CD14-positive monocyte (primary cell): ENCODE measurements around the gene RAI2. TPM values are rescaled to one million over a fixed set of nuclear protein-coding genes. Genes with fewer than 3 reads are reported as not detected.

Experiments
- DNase-seq, 3 donors: peaks; one replicate each; pipeline ENCODE4 v3.0.0-alpha.2; 2011 to 2022
- H2AFZ ChIP-seq: 2 replicates; pipeline ENCODE4 v1.6.0; 2012; ENCODE audit warnings: mild to moderate bottlenecking, low read depth, low read length, inconsistent platforms; ENCODE audit not compliant: insufficient read depth, poor library complexity, severe bottlenecking
- H3K27ac ChIP-seq, 2 donors: 1 replicate in 1 of 2; 2 replicates in 1 of 2; pipeline ENCODE4 v1.5.1; 2012 to 2013; ENCODE audit warnings: low read length in 2 of 2, control low read depth in 1 of 2, inconsistent platforms in 1 of 2, low read depth in 1 of 2, mild to moderate bottlenecking in 1 of 2
- H3K27me3 ChIP-seq, 2 donors: one replicate each; pipeline versions ENCODE4 v1.6.0 to v1.6.1; 2011 to 2013; ENCODE audit warnings: low read length in 2 of 2; ENCODE audit not compliant: control insufficient read depth in 2 of 2, insufficient read depth in 2 of 2
- H3K36me3 ChIP-seq, 2 donors: replicated peaks in 1 of 2; 1 replicate in 1 of 2; 2 replicates in 1 of 2; pipeline versions ENCODE4 v1.5.1 to v1.6.1; 2012 to 2013; ENCODE audit warnings: low read length in 2 of 2, control low read depth in 1 of 2, inconsistent platforms in 1 of 2, mild to moderate bottlenecking in 1 of 2; ENCODE audit not compliant: insufficient read depth in 2 of 2, control insufficient read depth in 1 of 2
- H3K4me1 ChIP-seq, 2 donors: 1 replicate in 1 of 2; 2 replicates in 1 of 2; pipeline versions ENCODE4 v1.5.1 to v1.6.1; 2012 to 2013; ENCODE audit warnings: low read length in 2 of 2, control low read depth in 1 of 2, inconsistent platforms in 1 of 2, mild to moderate bottlenecking in 1 of 2, moderate library complexity in 1 of 2; ENCODE audit not compliant: insufficient read depth in 2 of 2, control insufficient read depth in 1 of 2
- H3K4me2 ChIP-seq: replicated peaks from 2 replicates; pipeline ENCODE3; 2012; ENCODE audit warnings: low read length, moderate library complexity, mild to moderate bottlenecking; ENCODE audit not compliant: poor library complexity, severe bottlenecking; ENCODE audit errors: extremely low read depth
- H3K4me3 ChIP-seq, 3 experiments: fragments of 200-600 bp in 1 of 3; sonication (generic) in 1 of 3; replicated peaks in 1 of 3; 1 replicate in 2 of 3; 2 replicates in 1 of 3; pipeline ENCODE4 v1.5.1; 2011 to 2013; ENCODE audit warnings: low read length in 3 of 3, mild to moderate bottlenecking in 3 of 3, control low read depth in 2 of 3, low read depth in 2 of 3, inconsistent platforms in 1 of 3, moderate library complexity in 1 of 3
- H3K79me2 ChIP-seq: 2 replicates; pipeline ENCODE4 v1.6.0; 2012; ENCODE audit warnings: mild to moderate bottlenecking, control low read depth, inconsistent platforms, low read length, moderate library complexity; ENCODE audit not compliant: insufficient read depth
- H3K9ac ChIP-seq: 2 replicates; pipeline ENCODE4 v1.6.0; 2017; ENCODE audit warnings: low read length, mild to moderate bottlenecking; ENCODE audit not compliant: insufficient read depth, poor library complexity, severe bottlenecking
- H3K9me3 ChIP-seq, 2 donors: replicated peaks in 1 of 2; 1 replicate in 1 of 2; 2 replicates in 1 of 2; pipeline versions ENCODE4 v1.5.1 to v1.6.1; 2012 to 2013; ENCODE audit warnings: low read length in 2 of 2, control low read depth in 1 of 2; ENCODE audit not compliant: control insufficient read depth in 1 of 2, insufficient read depth in 1 of 2
- H4K20me1 ChIP-seq: 2 replicates; pipeline ENCODE4 v1.6.0; 2012; ENCODE audit warnings: mild to moderate bottlenecking, low read length, control low read depth, moderate library complexity; ENCODE audit not compliant: insufficient read depth
- H3K27ac Mint-ChIP-seq, 7 donors: one replicate each; pipeline ENCODE4 v1.8.0; 2020; ENCODE audit warnings: mild to moderate bottlenecking in 7 of 7, mixed read lengths in 7 of 7, moderate library complexity in 6 of 7, inconsistent platforms in 2 of 7
- H3K27me3 Mint-ChIP-seq, 3 donors: one replicate each; pipeline ENCODE4 v1.8.0; 2021 to 2022; ENCODE audit warnings: low read depth in 3 of 3, mild to moderate bottlenecking in 3 of 3, mixed read lengths in 3 of 3, moderate library complexity in 3 of 3, inconsistent platforms in 1 of 3
- H3K36me3 Mint-ChIP-seq, 2 donors: one replicate each; pipeline ENCODE4 v1.8.0; 2020; ENCODE audit warnings: mixed read lengths in 2 of 2, inconsistent platforms in 1 of 2, mild to moderate bottlenecking in 1 of 2
- H3K4me1 Mint-ChIP-seq: one replicate; pipeline ENCODE4 v1.8.0; 2020; ENCODE audit warnings: mild to moderate bottlenecking, mixed read lengths
- H3K4me3 Mint-ChIP-seq, 2 donors: one replicate each; pipeline ENCODE4 v1.8.0; 2020; ENCODE audit warnings: mild to moderate bottlenecking in 2 of 2, mixed read lengths in 2 of 2, moderate library complexity in 1 of 2
- H3K9me3 Mint-ChIP-seq, 7 donors: one replicate each; pipeline ENCODE4 v1.8.0; 2020 to 2022; ENCODE audit warnings: mixed read lengths in 7 of 7, mild to moderate bottlenecking in 6 of 7, moderate library complexity in 6 of 7, inconsistent platforms in 2 of 7
- WGBS: methylation state at CpG from one replicate; pipeline ENCODE4 v1.1.5; 2013; ENCODE audit warnings: missing lambda C conversion rate; ENCODE audit not compliant: insufficient coverage; 5-methylcytosine and 5-hydroxymethylcytosine counted together
- intact Hi-C, 2 donors: fragments of 100-400 bp; cut with micrococcal nuclease; formaldehyde crosslinking; loops; one replicate each; pipeline versions ENCODE4 v1.15.0 to v1.15.1; 2023
- polyA plus RNA-seq, 3 donors: library from polyadenylated mRNA; depleted of rRNA in 1 of 3; unstranded in 2 of 3; stranded (reverse) in 1 of 3; fragments of 300-500 nt in 2 of 3; fragments of >200 nt in 1 of 3; fragmentation: Illumina TruSeq in 2 of 3; gene quantifications; 1 replicate in 2 of 3; 2 replicates in 1 of 3; pipeline ENCODE4 v1.2.3, GENCODE V29; 2012 to 2021
- TF ChIP-seq, protein P1 (sequence below): fragments of 200-600 bp; IDR thresholded peaks from one replicate; pipeline ENCODE4 v1.8.0; 2022; ENCODE audit warnings: antibody characterized with exemption, mild to moderate bottlenecking

RAI2 gene
- polyA plus RNA-seq, 3 donors: not detected

DNA sequence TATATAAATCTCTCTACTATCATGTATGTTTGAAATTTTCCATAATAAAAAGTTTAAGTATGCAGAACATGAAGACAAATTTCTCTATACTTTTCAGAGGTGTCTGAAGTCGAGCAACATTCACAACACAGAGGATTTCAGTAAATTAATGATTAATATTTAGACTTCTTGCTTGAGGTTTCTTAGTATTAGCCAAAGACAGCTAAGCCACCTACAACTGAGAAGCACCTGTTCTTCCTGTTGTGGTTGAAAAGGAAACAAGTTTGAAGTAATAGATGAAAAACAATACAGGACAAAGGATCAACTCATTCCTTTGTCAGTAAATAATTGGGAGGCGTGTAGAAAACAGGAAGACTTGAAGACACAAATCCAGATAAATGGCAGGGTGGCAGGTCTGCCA lies 102.7 kb downstream of the RAI2 start:
- no peaks in the 10 kb centered on the region for H3K27me3 ChIP-seq
- no peaks in the 10 kb centered on the region for H3K36me3 ChIP-seq
- DNase-seq: no peak
- Mint-ChIP-seq H3K4me1 (no peaks in the 10 kb centered on the region), H3K27ac (no peak overlapping the region), H3K9me3 (peaks cover 0 to 6% (median 0%) of the 10 kb centered on the region in 7 donors), H3K27me3 (no peaks in the 10 kb centered on the region), H3K36me3 (no peaks in the 10 kb centered on the region), H3K4me3 (no peak overlapping the region)
- 100% methylated on average over 1 of the region's 2 CpGs for WGBS
- H4K20me1 ChIP-seq: no peaks in the 10 kb centered on the region
- H3K9ac ChIP-seq: no peak overlapping the region
- H3K79me2 ChIP-seq: no peaks in the 10 kb centered on the region
- H3K4me1 ChIP-seq: no peaks in the 10 kb centered on the region
- TF ChIP-seq, protein P1, sequence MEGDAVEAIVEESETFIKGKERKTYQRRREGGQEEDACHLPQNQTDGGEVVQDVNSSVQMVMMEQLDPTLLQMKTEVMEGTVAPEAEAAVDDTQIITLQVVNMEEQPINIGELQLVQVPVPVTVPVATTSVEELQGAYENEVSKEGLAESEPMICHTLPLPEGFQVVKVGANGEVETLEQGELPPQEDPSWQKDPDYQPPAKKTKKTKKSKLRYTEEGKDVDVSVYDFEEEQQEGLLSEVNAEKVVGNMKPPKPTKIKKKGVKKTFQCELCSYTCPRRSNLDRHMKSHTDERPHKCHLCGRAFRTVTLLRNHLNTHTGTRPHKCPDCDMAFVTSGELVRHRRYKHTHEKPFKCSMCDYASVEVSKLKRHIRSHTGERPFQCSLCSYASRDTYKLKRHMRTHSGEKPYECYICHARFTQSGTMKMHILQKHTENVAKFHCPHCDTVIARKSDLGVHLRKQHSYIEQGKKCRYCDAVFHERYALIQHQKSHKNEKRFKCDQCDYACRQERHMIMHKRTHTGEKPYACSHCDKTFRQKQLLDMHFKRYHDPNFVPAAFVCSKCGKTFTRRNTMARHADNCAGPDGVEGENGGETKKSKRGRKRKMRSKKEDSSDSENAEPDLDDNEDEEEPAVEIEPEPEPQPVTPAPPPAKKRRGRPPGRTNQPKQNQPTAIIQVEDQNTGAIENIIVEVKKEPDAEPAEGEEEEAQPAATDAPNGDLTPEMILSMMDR: no peak
- no peak overlapping the region for H2AFZ ChIP-seq
- H3K27ac ChIP-seq: no peak overlapping the region
- intact Hi-C loops: no loop called here
- no peak overlapping the region for H3K4me2 ChIP-seq
- H3K9me3 ChIP-seq: no peaks in the 10 kb centered on the region
- no peak overlapping the region for H3K4me3 ChIP-seq

DNA sequence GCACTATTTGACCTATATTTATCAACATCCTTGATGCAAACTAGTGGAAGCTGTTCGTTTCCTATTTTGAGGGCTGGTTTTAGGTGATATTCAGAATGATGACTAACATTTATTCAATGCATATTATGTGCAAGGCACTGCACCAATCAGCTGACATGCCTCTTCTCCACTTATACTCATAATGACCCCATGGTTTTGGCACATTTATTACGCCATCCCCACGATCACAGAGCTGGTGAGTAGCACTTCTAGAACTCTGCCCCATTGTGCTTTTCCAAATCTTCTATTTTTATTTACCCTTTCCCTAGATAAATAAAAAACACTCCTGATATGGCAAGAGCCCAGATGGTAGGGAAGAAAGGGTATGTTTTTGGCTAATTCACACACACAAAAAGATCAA lies 110.7 kb downstream of the RAI2 start:
- H3K27ac Mint-ChIP-seq: no peak overlapping the region
- H3K36me3 ChIP-seq: no peaks in the 10 kb centered on the region
- peaks cover 9 to 21% of the 10 kb centered on the region in 2 donors for H3K36me3 Mint-ChIP-seq
- no peak overlapping the region for H3K4me3 Mint-ChIP-seq
- H3K4me1 Mint-ChIP-seq: no peaks in the 10 kb centered on the region
- DNase-seq: no peak
- intact Hi-C loops: no loop called here
- H3K9me3 ChIP-seq: no peaks in the 10 kb centered on the region
- H3K9me3 Mint-ChIP-seq: no peaks in the 10 kb centered on the region
- H3K27ac ChIP-seq: no peak overlapping the region
- TF ChIP-seq, protein P1: no peak
- WGBS: no CpG with 5 or more reads among the region's 3 CpGs
- no peak overlapping the region for H3K4me2 ChIP-seq
- H4K20me1 ChIP-seq: no peaks in the 10 kb centered on the region
- H3K4me3 ChIP-seq: no peak overlapping the region
- H3K27me3 ChIP-seq: peaks cover 0 to 3% of the 10 kb centered on the region in 2 donors
- no peaks in the 10 kb centered on the region for H3K4me1 ChIP-seq
- peaks cover 0 to 5% (median 3%) of the 10 kb centered on the region in 3 donors for H3K27me3 Mint-ChIP-seq
- no peak overlapping the region for H3K9ac ChIP-seq
- H2AFZ ChIP-seq: no peak overlapping the region
- H3K79me2 ChIP-seq: no peaks in the 10 kb centered on the region

Other genes starting within 250 kb of the RAI2 start
- gene SCML1, start 123.8 kb downstream of the RAI2 start, polyA plus RNA-seq: 1 to 10 TPM in 2 of 3 donors, under 1 TPM in 1; 0.56 to 8.5 (median 1.4) TPM